SU-DHL-6 (cell line): ENCODE data around the gene LAMB4.

ENCODE experiments used
- H2AFZ ChIP-seq: fragments of 200-600 bp; sonication (generic); 2 replicates; pipeline ENCODE4 v1.6.1; 2014; ENCODE audit warnings: low read depth, mild to moderate bottlenecking, moderate library complexity, mixed read lengths, antibody characterized with exemption, low read length; ENCODE audit not compliant: severe bottlenecking
- H3F3A ChIP-seq: fragments of 200-600 bp; shearing (Covaris generic); 2 replicates; pipeline ENCODE4 v1.6.0; 2016; ENCODE audit warnings: antibody characterized with exemption, mild to moderate bottlenecking; ENCODE audit not compliant: insufficient read depth
- H3K27ac ChIP-seq: fragments of 200-600 bp; sonication (generic); 2 replicates; pipeline ENCODE4 v1.5.1; 2016; ENCODE audit warnings: low read depth, mild to moderate bottlenecking, low read length, moderate library complexity, mixed read lengths
- H3K27me3 ChIP-seq: fragments of 200-600 bp; sonication (generic), shearing (Covaris generic); 2 replicates; pipeline ENCODE4 v1.6.0; 2014; ENCODE audit warnings: mild to moderate bottlenecking, low read length
- H3K36me3 ChIP-seq: fragments of 200-600 bp; sonication (generic); 2 replicates; pipeline ENCODE4 v1.6.1; 2014; ENCODE audit warnings: mild to moderate bottlenecking, low read length, mixed read lengths
- H3K4me2 ChIP-seq: fragments of 300-600, 200-600 bp; shearing (Covaris generic), sonication (generic); 2 replicates; pipeline ENCODE4 v1.6.0; 2014; ENCODE audit warnings: low read length, low read depth, mild to moderate bottlenecking; ENCODE audit not compliant: poor library complexity, severe bottlenecking
- H3K4me3 ChIP-seq: fragments of 200-600 bp; sonication (generic); 2 replicates; pipeline ENCODE4 v1.5.1; 2014; ENCODE audit warnings: antibody characterized with exemption, low read length, mild to moderate bottlenecking, mixed read lengths; ENCODE audit not compliant: insufficient read depth, poor library complexity, severe bottlenecking
- H3K79me2 ChIP-seq: fragments of 200-600 bp; sonication (generic); 2 replicates; pipeline ENCODE4 v1.6.1; 2014; ENCODE audit warnings: mild to moderate bottlenecking, low read length, moderate library complexity; ENCODE audit not compliant: insufficient read depth
- H3K9ac ChIP-seq: fragments of 200-600 bp; sonication (generic); 2 replicates; pipeline ENCODE4 v1.7.0; 2014; ENCODE audit warnings: mild to moderate bottlenecking, low read length
- H3K9me2 ChIP-seq: fragments of 200-600 bp; sonication (generic); replicated peaks from 2 replicates; pipeline ENCODE4 v1.6.1; 2014; ENCODE audit warnings: low read length; ENCODE audit not compliant: insufficient read depth
- H3K9me3 ChIP-seq: fragments of 200-600 bp; sonication (generic); 2 replicates; pipeline ENCODE4 v1.6.1; 2014; ENCODE audit warnings: low read length, mixed read lengths; ENCODE audit not compliant: insufficient read depth
- H4K20me1 ChIP-seq: fragments of 200-600 bp; sonication (generic); 2 replicates; pipeline ENCODE4 v1.6.1; 2014; ENCODE audit warnings: low read depth, mild to moderate bottlenecking, antibody characterized with exemption, low read length, moderate library complexity, mixed read lengths
- CTCF ChIP-seq: fragments of 200-600 bp; sonication (generic); IDR thresholded peaks from one replicate; pipeline ENCODE4 v1.5.1; 2017; ENCODE audit warnings: antibody characterized with exemption, mild to moderate bottlenecking, low read length, moderate library complexity; ENCODE audit not compliant: insufficient read depth, poor library complexity, severe bottlenecking
- EZH2phosphoT487 ChIP-seq: fragments of 200-600 bp; sonication (generic), shearing (Covaris generic); conservative IDR thresholded peaks from 2 replicates; pipeline ENCODE4 v1.6.1; 2018; ENCODE audit warnings: mild to moderate bottlenecking, antibody characterized with exemption, low read length, moderate library complexity, mixed read lengths

Gene LAMB4

GRCh38 chr7:108149908-108150307 lies 19.7 kb upstream of the LAMB4 start:
- no peak overlapping the region for H3K9ac ChIP-seq
- TF ChIP-seq EZH2phosphoT487, result no peak
- TF ChIP-seq CTCF, result no peak
- no peaks in the 10 kb centered on the region for H3K79me2 ChIP-seq
- no peaks in the 10 kb centered on the region for H4K20me1 ChIP-seq
- no peaks in the 10 kb centered on the region for H3F3A ChIP-seq
- no peak overlapping the region for H3K4me2 ChIP-seq
- H3K36me3 ChIP-seq, result no peaks in the 10 kb centered on the region
- no peaks in the 10 kb centered on the region for H3K9me3 ChIP-seq
- H3K4me3 ChIP-seq, result no peak overlapping the region
- H2AFZ ChIP-seq, result no peak overlapping the region
- no peaks in the 10 kb centered on the region for H3K27me3 ChIP-seq
- no peaks in the 10 kb centered on the region for H3K9me2 ChIP-seq
- H3K27ac ChIP-seq, result no peak overlapping the region

- H3K9me3 ChIP-seq, result no peaks in the 10 kb centered on the region
- H3F3A ChIP-seq, result no peaks in the 10 kb centered on the region
- H3K27ac ChIP-seq, result no peak overlapping the region
- no peaks in the 10 kb centered on the region for H3K36me3 ChIP-seq
- no peak overlapping the region for H2AFZ ChIP-seq
- no peaks in the 10 kb centered on the region for H3K27me3 ChIP-seq
- H3K4me3 ChIP-seq, result no peak overlapping the region
- no peaks in the 10 kb centered on the region for H3K79me2 ChIP-seq
- H4K20me1 ChIP-seq, result no peaks in the 10 kb centered on the region
- H3K4me2 ChIP-seq, result no peak overlapping the region
- TF ChIP-seq EZH2phosphoT487 (no peak), CTCF (no peak)
- no peaks in the 10 kb centered on the region for H3K9me2 ChIP-seq
- no peak overlapping the region for H3K9ac ChIP-seq
Measured at GRCh38 chr7:108149119-108149518, 19.0 kb upstream of the LAMB4 start.

GRCh38 chr7:108147031-108147563 lies 16.9 kb upstream of the LAMB4 start:
- Histone ChIP-seq H3K79me2 (no peaks in the 10 kb centered on the region), H3K27me3 (no peaks in the 10 kb centered on the region), H3K27ac (no peak overlapping the region), H3F3A (no peaks in the 10 kb centered on the region), H3K9me3 (no peaks in the 10 kb centered on the region), H3K4me3 (no peak overlapping the region), H4K20me1 (no peaks in the 10 kb centered on the region), H3K4me2 (no peak overlapping the region), H3K9me2 (no peaks in the 10 kb centered on the region), H3K9ac (no peak overlapping the region), H2AFZ (no peak overlapping the region), H3K36me3 (no peaks in the 10 kb centered on the region)
- TF ChIP-seq EZH2phosphoT487, result no peak
- TF ChIP-seq CTCF, result no peak
